Esophagus squamous epithelium (tissue), 5 donors: ENCODE data around the gene ANK3. TPM values are rescaled to one million over a fixed set of nuclear protein-coding genes. Genes with fewer than 3 reads are reported as not detected.

Experiments used
- DNase-seq: peaks from one replicate; lab custom pipeline; 2025; lab: John Stamatoyannopoulos, UW
- H3K27ac ChIP-seq, 4 donors: fragments of 200-600 bp; sonication (generic); one replicate each; pipeline ENCODE4 v1.5.1; 2016 to 2019; ENCODE audit warnings: mild to moderate bottlenecking in 1 of 4
- H3K27me3 ChIP-seq, 4 donors: fragments of 200-600 bp; sonication (generic); 1 replicate in 3 of 4; 2 replicates in 1 of 4; pipeline versions ENCODE4 v1.5.1 to v1.6.0; 2017 to 2021; ENCODE audit warnings: antibody characterized with exemption in 1 of 4
- H3K36me3 ChIP-seq, 3 donors: fragments of 200-600 bp; sonication (generic); one replicate each; pipeline ENCODE4 v1.5.1; 2016 to 2019
- H3K4me1 ChIP-seq, 3 donors: fragments of 200-600 bp; sonication (generic); one replicate each; pipeline ENCODE4 v1.5.1; 2017 to 2019
- H3K4me3 ChIP-seq, 4 donors: fragments of 200-600 bp; sonication (generic); 1 replicate in 3 of 4; 2 replicates in 1 of 4; pipeline ENCODE4 v1.5.1; 2016 to 2019; ENCODE audit warnings: mild to moderate bottlenecking in 2 of 4, moderate library complexity in 1 of 4
- H3K9me3 ChIP-seq, 3 donors: fragments of 200-600 bp; sonication (generic); one replicate each; pipeline ENCODE4 v1.5.1; 2016 to 2019
- CTCF ChIP-seq, 6 experiments: fragments of 450-650 bp in 4 of 6; fragments of 200-600 bp in 2 of 6; sonication (generic) in 2 of 6; IDR thresholded peaks; one replicate each; pipeline ENCODE4 v1.5.1; 2016 to 2019; ENCODE audit warnings: antibody characterized with exemption in 6 of 6, mild to moderate bottlenecking in 4 of 6, moderate library complexity in 4 of 6
- POLR2A ChIP-seq, 4 donors: fragments of 450-650 bp; IDR thresholded peaks; one replicate each; pipeline ENCODE4 v1.6.1; 2017; ENCODE audit warnings: antibody characterized with exemption in 4 of 4, mild to moderate bottlenecking in 4 of 4, moderate library complexity in 3 of 4
- WGBS, 2 donors: methylation state at CpG; one replicate each; pipeline ENCODE4 v1.1.5; 2018; 5-methylcytosine and 5-hydroxymethylcytosine counted together
- intact Hi-C: fragments of 100-400 bp; cut with DNase I; formaldehyde crosslinking; loops from one replicate; pipeline ENCODE4 v1.15.0; 2022
- total RNA-seq, 4 donors: library from RNA; depleted of rRNA; stranded (reverse); fragments of >200 nt; gene quantifications; one replicate each; pipeline ENCODE4 v1.1.0, GENCODE V29; 2016
- donor health status: DM: yes; HTN: yes; CAD: no.

The ANK3 gene
- total RNA-seq, 4 donors from 2014 or later = 23.1 to 59.1 (median 33.0) TPM

GRCh38 chr10:60125895-60126294, 263.8 kb downstream of the ANK3 start:
- intact Hi-C loops = no loop called here
- Histone ChIP-seq H3K4me3 (no peak overlapping the region), H3K9me3 (no peaks in the 10 kb centered on the region), H3K27ac (no peak overlapping the region), H3K36me3 (no peaks in the 10 kb centered on the region), H3K4me1 (peaks cover 0 to 29% (median 9%) of the 10 kb centered on the region in 3 donors), H3K27me3 (no peaks in the 10 kb centered on the region)
- TF ChIP-seq POLR2A (IDR thresholded peaks at IDR 0.05) (no peak), CTCF (IDR thresholded peaks at IDR 0.05) (no peak)
- DNase-seq = no peak

- TF ChIP-seq POLR2A (IDR thresholded peaks at IDR 0.05) (no peak), CTCF (IDR thresholded peaks at IDR 0.05) (no peak)
Observed at GRCh38 chr10:60124536-60124935, 265.1 kb downstream of the ANK3 start.

GRCh38 chr10:60123668-60124067, 266.0 kb downstream of the ANK3 start:
- Histone ChIP-seq H3K36me3 (no peaks in the 10 kb centered on the region), H3K4me1 (peaks cover 0 to 14% (median 9%) of the 10 kb centered on the region in 3 donors), H3K4me3 (no peak overlapping the region), H3K27me3 (no peaks in the 10 kb centered on the region), H3K27ac (peak overlapping the region in 3 of 4 donors; percentile 24 to 35 (median 28)), H3K9me3 (no peaks in the 10 kb centered on the region)
- intact Hi-C loops = no loop called here
- TF ChIP-seq CTCF (IDR thresholded peaks at IDR 0.05) = no peak
- no peak for TF ChIP-seq POLR2A (IDR thresholded peaks at IDR 0.05)
- DNase-seq = no peak
- WGBS, 2 donors = 38 to 46% methylated on average over 2 of the region's 2 CpGs

More at GRCh38 chr10:60124536-60124935, 265.1 kb downstream of the ANK3 start:
- intact Hi-C loops = no loop called here
- H3K27ac ChIP-seq = no peak overlapping the region
- no peaks in the 10 kb centered on the region for H3K9me3 ChIP-seq
- H3K4me3 ChIP-seq = no peak overlapping the region
- no peaks in the 10 kb centered on the region for H3K27me3 ChIP-seq
- DNase-seq = no peak
- H3K36me3 ChIP-seq = no peaks in the 10 kb centered on the region
- WGBS, 2 donors = 89 to 98% methylated on average over 5 of the region's 5 CpGs
- peaks cover 0 to 18% (median 9%) of the 10 kb centered on the region in 3 donors for H3K4me1 ChIP-seq

GRCh38 chr10:60123172-60123571, 266.5 kb downstream of the ANK3 start:
- no peaks in the 10 kb centered on the region for H3K9me3 ChIP-seq
- peaks cover 0 to 14% (median 9%) of the 10 kb centered on the region in 3 donors for H3K4me1 ChIP-seq
- peak overlapping the region in 3 of 4 donors; percentile 24 to 51 (median 35) for H3K27ac ChIP-seq
- no peak for DNase-seq
- 26 to 28% methylated on average over 3 of the region's 3 CpGs for WGBS, 2 donors
- no peaks in the 10 kb centered on the region for H3K27me3 ChIP-seq
- TF ChIP-seq POLR2A (IDR thresholded peaks at IDR 0.05) = no peak
- no peak for TF ChIP-seq CTCF (IDR thresholded peaks at IDR 0.05)
- intact Hi-C loops = no loop called here
- no peak overlapping the region for H3K4me3 ChIP-seq
- no peaks in the 10 kb centered on the region for H3K36me3 ChIP-seq

- 63 to 100% methylated on average over 2 of the region's 2 CpGs for WGBS, 2 donors
- H3K4me1 ChIP-seq = peaks cover 0 to 14% (median 9%) of the 10 kb centered on the region in 3 donors
- intact Hi-C loops = no loop called here
- no peaks in the 10 kb centered on the region for H3K27me3 ChIP-seq
- TF ChIP-seq POLR2A (IDR thresholded peaks at IDR 0.05) (no peak), CTCF (IDR thresholded peaks at IDR 0.05) (no peak)
- no peak overlapping the region for H3K4me3 ChIP-seq
- DNase-seq = no peak
- H3K36me3 ChIP-seq = no peaks in the 10 kb centered on the region
- no peaks in the 10 kb centered on the region for H3K9me3 ChIP-seq
- no peak overlapping the region for H3K27ac ChIP-seq
Observed at GRCh38 chr10:60122190-60122589, 267.5 kb downstream of the ANK3 start.
